Nephron (organoid): ENCODE results near the gene ATP6AP2.

Source experiments
- H3K27ac Mint-ChIP-seq, 3 experiments: 2 replicates each; pipeline ENCODE4 v1.8.0; 2020; ENCODE audit warnings: mixed read lengths in 3 of 3, mild to moderate bottlenecking in 2 of 3, moderate library complexity in 1 of 3
- H3K27me3 Mint-ChIP-seq: 2 replicates; pipeline ENCODE4 v1.8.0; 2021; ENCODE audit warnings: low read depth, mild to moderate bottlenecking, moderate library complexity, mixed read lengths
- H3K36me3 Mint-ChIP-seq: 2 replicates; pipeline ENCODE4 v1.8.0; 2020; ENCODE audit warnings: low read depth, mixed read lengths
- H3K4me1 Mint-ChIP-seq: 2 replicates; pipeline ENCODE4 v1.8.0; 2020; ENCODE audit warnings: mixed read lengths
- H3K4me3 Mint-ChIP-seq, 3 experiments: 2 replicates each; pipeline ENCODE4 v1.8.0; 2020; ENCODE audit warnings: mild to moderate bottlenecking in 3 of 3, mixed read lengths in 3 of 3, moderate library complexity in 2 of 3
- H3K9me3 Mint-ChIP-seq: 2 replicates; pipeline ENCODE4 v1.8.0; 2020; ENCODE audit warnings: mixed read lengths
- CTCF ChIP-seq, 3 experiments: fragments of 200-600 bp; sonication (generic); IDR thresholded peaks; one replicate each; pipeline ENCODE4 v1.5.0; 2021; ENCODE audit warnings: antibody characterized with exemption in 3 of 3; ENCODE audit not compliant: unreplicated experiment in 3 of 3

ATP6AP2 gene

GRCh38 chrX:40623665-40624064, 42.9 kb downstream of the ATP6AP2 start:
- no peak for TF ChIP-seq CTCF (IDR thresholded peaks at IDR 0.05; ENCODE audit: unreplicated experiment in 3 of 3)
- H3K27me3 Mint-ChIP-seq: no peaks in the 10 kb centered on the region

GRCh38 chrX:40625294-40625693, 44.5 kb downstream of the ATP6AP2 start:
- H3K27me3 Mint-ChIP-seq: no peaks in the 10 kb centered on the region
- peaks cover 4% of the 10 kb centered on the region for H3K9me3 Mint-ChIP-seq
- TF ChIP-seq CTCF (IDR thresholded peaks at IDR 0.05; ENCODE audit: unreplicated experiment in 3 of 3): no peak
- H3K4me1 Mint-ChIP-seq: no peaks in the 10 kb centered on the region
- no peak overlapping the region for H3K27ac Mint-ChIP-seq
- H3K36me3 Mint-ChIP-seq: peaks cover 12% of the 10 kb centered on the region
- H3K4me3 Mint-ChIP-seq: no peak overlapping the region

More at GRCh38 chrX:40623665-40624064, 42.9 kb downstream of the ATP6AP2 start:
- Mint-ChIP-seq H3K4me1 (no peaks in the 10 kb centered on the region), H3K4me3 (no peak overlapping the region), H3K9me3 (peaks cover 4% of the 10 kb centered on the region), H3K36me3 (peaks cover 12% of the 10 kb centered on the region), H3K27ac (no peak overlapping the region)

GRCh38 chrX:40628506-40628905, 47.7 kb downstream of the ATP6AP2 start:
- Mint-ChIP-seq H3K9me3 (peaks cover 4% of the 10 kb centered on the region), H3K36me3 (peaks cover 24% of the 10 kb centered on the region), H3K4me1 (no peaks in the 10 kb centered on the region), H3K4me3 (no peak overlapping the region), H3K27ac (no peak overlapping the region), H3K27me3 (no peaks in the 10 kb centered on the region)
- TF ChIP-seq CTCF (IDR thresholded peaks at IDR 0.05; ENCODE audit: unreplicated experiment in 3 of 3): no peak

- H3K4me3 Mint-ChIP-seq: no peak overlapping the region
- H3K36me3 Mint-ChIP-seq: peaks cover 44% of the 10 kb centered on the region
- TF ChIP-seq CTCF (IDR thresholded peaks at IDR 0.05; ENCODE audit: unreplicated experiment in 3 of 3): no peak
- no peaks in the 10 kb centered on the region for H3K27me3 Mint-ChIP-seq
- no peak overlapping the region for H3K27ac Mint-ChIP-seq
- H3K4me1 Mint-ChIP-seq: no peaks in the 10 kb centered on the region
- no peaks in the 10 kb centered on the region for H3K9me3 Mint-ChIP-seq
Observed at GRCh38 chrX:40632199-40632598, 51.4 kb downstream of the ATP6AP2 start.

- Mint-ChIP-seq H3K4me3 (no peak overlapping the region), H3K36me3 (peaks cover 40% of the 10 kb centered on the region), H3K9me3 (no peaks in the 10 kb centered on the region), H3K27ac (no peak overlapping the region), H3K4me1 (no peaks in the 10 kb centered on the region), H3K27me3 (no peaks in the 10 kb centered on the region)
- TF ChIP-seq CTCF (IDR thresholded peaks at IDR 0.05; ENCODE audit: unreplicated experiment in 3 of 3): no peak
Observed at GRCh38 chrX:40637687-40638086, 56.9 kb downstream of the ATP6AP2 start.

- Mint-ChIP-seq H3K27ac (peak overlapping the region in 1 of 3 experiments; percentile 59), H3K4me3 (peak overlapping the region; percentile 63 to 80 (median 72)), H3K9me3 (peaks cover 3% of the 10 kb centered on the region), H3K4me1 (peaks cover 23% of the 10 kb centered on the region), H3K27me3 (no peaks in the 10 kb centered on the region), H3K36me3 (peaks cover 13% of the 10 kb centered on the region)
- no peak for TF ChIP-seq CTCF (IDR thresholded peaks at IDR 0.05; ENCODE audit: unreplicated experiment in 3 of 3)
Observed at GRCh38 chrX:40644176-40644575, 63.4 kb downstream of the ATP6AP2 start.
